CD4-positive, alpha-beta T cell (primary cell): Measurements from ENCODE around the gene NCF4. TPM values are rescaled to one million over a fixed set of nuclear protein-coding genes. Genes with fewer than 3 reads are reported as not detected.

ENCODE experiments used
- ATAC-seq: fragments of 200-7000 bp; cut with Tn5 transposase; one replicate; pipeline ENCODE4 v1.10.0; 2022; ENCODE audit warnings: mild to moderate bottlenecking; ENCODE audit not compliant: poor library complexity
- CTCF ChIA-PET: fragments of 350-600 bp; sonication (Branson Sonifier 250); formaldehyde crosslinking; loops from one replicate; lab custom pipeline; 2021; ENCODE audit warnings: antibody characterized with exemption, inconsistent platforms; lab: Charles Lee
- POLR2A ChIA-PET: fragments of 350-600 bp; sonication (Branson Sonifier 250); formaldehyde crosslinking; loops from one replicate; lab custom pipeline; 2021; ENCODE audit warnings: antibody characterized with exemption, inconsistent platforms; lab: Charles Lee
- DNase-seq, 14 experiments: peaks; one replicate each; pipeline ENCODE4 v3.0.0-alpha.2; 2013 to 2020; ENCODE audit warnings: mixed read lengths in 2 of 14
- H3K27ac ChIP-seq, 2 donors: one replicate each; pipeline versions ENCODE4 v1.5.1 to v1.7.0; 2013; ENCODE audit warnings: low read length in 2 of 2, low read depth in 1 of 2, mild to moderate bottlenecking in 1 of 2
- H3K27me3 ChIP-seq, 2 experiments: 1 replicate in 1 of 2; 2 replicates in 1 of 2; pipeline versions ENCODE4 v1.6.1 to v1.7.0; 2013; ENCODE audit warnings: low read length in 2 of 2, control low read depth in 1 of 2, mild to moderate bottlenecking in 1 of 2, moderate library complexity in 1 of 2; ENCODE audit not compliant: insufficient read depth in 2 of 2, control insufficient read depth in 1 of 2
- H3K36me3 ChIP-seq: one replicate; pipeline ENCODE4 v1.6.1; 2013; ENCODE audit warnings: low read length, control low read depth; ENCODE audit not compliant: insufficient read depth
- H3K4me1 ChIP-seq: one replicate; pipeline ENCODE4 v1.6.1; 2013; ENCODE audit warnings: low read length, control low read depth; ENCODE audit not compliant: insufficient read depth
- H3K4me3 ChIP-seq: one replicate; pipeline ENCODE4 v1.5.1; 2013; ENCODE audit warnings: mild to moderate bottlenecking, low read length, moderate library complexity
- H3K9me3 ChIP-seq, 2 experiments: 1 replicate in 1 of 2; 2 replicates in 1 of 2; pipeline versions ENCODE4 v1.6.1 to v1.7.0; 2013; ENCODE audit warnings: low read length in 2 of 2, mild to moderate bottlenecking in 2 of 2, control low read depth in 1 of 2, moderate library complexity in 1 of 2; ENCODE audit not compliant: control insufficient read depth in 1 of 2, insufficient read depth in 1 of 2
- H3K27ac Mint-ChIP-seq: one replicate; pipeline ENCODE4 v1.8.0; 2020; ENCODE audit warnings: mixed read lengths
- H3K27me3 Mint-ChIP-seq: one replicate; pipeline ENCODE4 v1.8.0; 2021; ENCODE audit warnings: mixed read lengths
- H3K36me3 Mint-ChIP-seq: one replicate; pipeline ENCODE4 v1.8.0; 2021; ENCODE audit warnings: low read depth, mixed read lengths
- H3K4me1 Mint-ChIP-seq: one replicate; pipeline ENCODE4 v1.8.0; 2021; ENCODE audit warnings: low read depth, mixed read lengths
- H3K4me3 Mint-ChIP-seq: one replicate; pipeline ENCODE4 v1.8.0; 2020; ENCODE audit warnings: mild to moderate bottlenecking, mixed read lengths
- H3K9me3 Mint-ChIP-seq: one replicate; pipeline ENCODE4 v1.8.0; 2020; ENCODE audit warnings: mixed read lengths
- intact Hi-C, 2 experiments: fragments of 100-400 bp; cut with DNase I in 1 of 2; cut with micrococcal nuclease in 1 of 2; formaldehyde crosslinking; loops; one replicate each; pipeline versions ENCODE4 v1.15.1 to v1.9.0; 2023 to 2025; cut with DNase I, micrococcal nuclease
- total RNA-seq, 174 experiments: library from RNA in 2 of 174; stranded (reverse) in 2 of 174; gene quantifications; one replicate each; pipeline ENCODE4 v1.2.3 and lab custom pipeline; 2021 to 2026
- TF ChIP-seq, protein P1 (sequence below): fragments of 200-600 bp; IDR thresholded peaks from one replicate; pipeline ENCODE4 v1.8.0; 2022; ENCODE audit warnings: antibody characterized with exemption, mild to moderate bottlenecking

NCF4 gene
- total RNA-seq, 2 experiments from 2014 or later: 7.7 to 8.0 TPM

DNA sequence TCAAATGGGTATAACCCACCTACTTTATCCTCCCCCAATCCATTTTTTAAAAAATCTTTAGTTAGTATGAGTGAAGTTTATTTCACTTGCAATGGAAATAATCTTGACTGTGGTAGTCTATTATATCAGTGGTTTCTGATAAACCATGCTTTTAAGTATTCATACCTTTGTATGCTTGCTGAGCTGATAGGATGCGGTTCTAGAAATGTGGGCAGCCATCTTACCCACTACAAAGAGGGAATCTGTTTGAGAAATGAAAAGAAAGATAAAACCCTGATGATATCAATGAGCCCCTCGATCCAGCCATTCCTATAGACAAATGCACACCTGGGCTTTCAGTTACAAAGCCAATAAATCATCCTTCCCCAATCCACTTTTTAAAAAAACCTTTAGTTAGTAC lies 30.2 kb upstream of the NCF4 start:
- no peaks in the 10 kb centered on the region for H3K9me3 ChIP-seq
- H3K36me3 ChIP-seq: no peaks in the 10 kb centered on the region
- Mint-ChIP-seq H3K4me1 (peaks cover 26% of the 10 kb centered on the region), H3K9me3 (no peaks in the 10 kb centered on the region), H3K4me3 (peak overlapping the region; percentile 0), H3K36me3 (no peaks in the 10 kb centered on the region), H3K27me3 (peaks cover 73% of the 10 kb centered on the region), H3K27ac (no peak overlapping the region)
- H3K4me3 ChIP-seq: no peak overlapping the region
- CTCF ChIA-PET: interaction anchor here (1.0 kb wide), 1 partner anchor 25 kb away, joined by 4 read pairs; no protein-coding TSS in a partner anchor
- TF ChIP-seq, protein P1, sequence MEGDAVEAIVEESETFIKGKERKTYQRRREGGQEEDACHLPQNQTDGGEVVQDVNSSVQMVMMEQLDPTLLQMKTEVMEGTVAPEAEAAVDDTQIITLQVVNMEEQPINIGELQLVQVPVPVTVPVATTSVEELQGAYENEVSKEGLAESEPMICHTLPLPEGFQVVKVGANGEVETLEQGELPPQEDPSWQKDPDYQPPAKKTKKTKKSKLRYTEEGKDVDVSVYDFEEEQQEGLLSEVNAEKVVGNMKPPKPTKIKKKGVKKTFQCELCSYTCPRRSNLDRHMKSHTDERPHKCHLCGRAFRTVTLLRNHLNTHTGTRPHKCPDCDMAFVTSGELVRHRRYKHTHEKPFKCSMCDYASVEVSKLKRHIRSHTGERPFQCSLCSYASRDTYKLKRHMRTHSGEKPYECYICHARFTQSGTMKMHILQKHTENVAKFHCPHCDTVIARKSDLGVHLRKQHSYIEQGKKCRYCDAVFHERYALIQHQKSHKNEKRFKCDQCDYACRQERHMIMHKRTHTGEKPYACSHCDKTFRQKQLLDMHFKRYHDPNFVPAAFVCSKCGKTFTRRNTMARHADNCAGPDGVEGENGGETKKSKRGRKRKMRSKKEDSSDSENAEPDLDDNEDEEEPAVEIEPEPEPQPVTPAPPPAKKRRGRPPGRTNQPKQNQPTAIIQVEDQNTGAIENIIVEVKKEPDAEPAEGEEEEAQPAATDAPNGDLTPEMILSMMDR: no peak
- ATAC-seq (peak; percentile 74), DNase-seq (peak in 3 of 14 experiments; percentile 29 to 50 (median 36))
- intact Hi-C loops: no loop called here
- H3K27ac ChIP-seq: no peak overlapping the region
- peaks cover 10% of the 10 kb centered on the region for H3K4me1 ChIP-seq
- POLR2A ChIA-PET: interaction anchor here (1.9 kb wide), 1 partner anchor 55 kb away, joined by 6 read pairs; the partner anchor contains the start of gene IFT27
- peaks cover 11 to 23% of the 10 kb centered on the region in 2 experiments for H3K27me3 ChIP-seq

DNA sequence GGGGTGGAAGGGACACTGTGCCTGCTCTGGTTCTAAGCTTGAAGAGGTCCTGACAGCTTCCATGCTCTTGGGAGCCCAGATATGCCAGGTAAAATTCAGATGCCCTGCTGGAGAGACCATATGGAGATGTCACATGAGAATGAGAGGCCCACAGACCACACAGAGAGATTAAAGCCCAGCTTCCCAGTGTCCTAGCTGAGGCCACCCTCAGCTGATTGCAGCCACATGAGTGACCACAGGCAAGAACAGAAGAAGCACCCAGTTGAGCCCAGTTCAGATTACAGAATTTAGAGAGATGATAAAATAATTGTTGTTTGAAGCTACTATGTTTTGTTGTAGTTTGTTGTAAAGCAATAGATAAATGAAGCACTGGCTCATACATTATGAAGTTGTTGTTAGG lies 29.6 kb upstream of the NCF4 start:
- Mint-ChIP-seq H3K27me3 (peaks cover 78% of the 10 kb centered on the region), H3K9me3 (no peaks in the 10 kb centered on the region), H3K4me3 (no peak overlapping the region), H3K4me1 (peaks cover 26% of the 10 kb centered on the region), H3K27ac (no peak overlapping the region), H3K36me3 (no peaks in the 10 kb centered on the region)
- Histone ChIP-seq H3K27ac (no peak overlapping the region), H3K9me3 (no peaks in the 10 kb centered on the region), H3K4me3 (no peak overlapping the region), H3K4me1 (peaks cover 10% of the 10 kb centered on the region), H3K27me3 (peaks cover 11 to 24% of the 10 kb centered on the region in 2 experiments), H3K36me3 (no peaks in the 10 kb centered on the region)
- POLR2A ChIA-PET: interaction anchor here (1.9 kb wide), 1 partner anchor 56 kb away, joined by 6 read pairs; the partner anchor contains the start of gene IFT27
- CTCF ChIA-PET: interaction anchor here (1.0 kb wide), 1 partner anchor 25 kb away, joined by 4 read pairs; no protein-coding TSS in a partner anchor
- DNase-seq (no peak), ATAC-seq (no peak)
- TF ChIP-seq, protein P1: no peak
- intact Hi-C loops: no loop called here

DNA sequence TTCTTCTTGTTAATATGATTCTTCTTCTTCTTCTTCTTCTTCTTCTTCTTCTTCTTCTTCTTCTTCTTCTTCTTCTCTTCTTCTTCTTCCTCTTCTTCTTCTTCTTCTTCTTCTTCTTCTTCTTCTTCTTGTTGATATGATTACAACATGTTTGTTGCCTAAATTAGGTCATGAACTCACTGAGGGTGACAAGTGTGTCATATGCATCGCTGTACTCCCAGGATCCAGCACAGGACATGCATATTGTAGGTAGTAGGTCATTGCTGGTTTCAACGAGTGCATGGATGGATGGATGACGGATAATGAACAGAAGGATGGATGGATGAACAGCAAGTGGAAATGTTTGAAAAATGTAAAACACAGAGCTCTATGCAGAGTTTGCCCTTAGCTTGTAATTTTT lies 29.1 kb upstream of the NCF4 start:
- peaks cover 80% of the 10 kb centered on the region for H3K27me3 Mint-ChIP-seq
- intact Hi-C loops: no loop called here
- POLR2A ChIA-PET: interaction anchor here (1.9 kb wide), 1 partner anchor 56 kb away, joined by 6 read pairs; the partner anchor contains the start of gene IFT27

More for the DNA sequence above, 29.1 kb upstream of the NCF4 start:
- peaks cover 10% of the 10 kb centered on the region for H3K4me1 ChIP-seq
- H3K4me3 ChIP-seq: no peak overlapping the region
- TF ChIP-seq, protein P1: no peak
- Mint-ChIP-seq H3K27ac (no peak overlapping the region), H3K4me3 (no peak overlapping the region), H3K9me3 (no peaks in the 10 kb centered on the region), H3K36me3 (no peaks in the 10 kb centered on the region), H3K4me1 (peaks cover 26% of the 10 kb centered on the region)
- H3K9me3 ChIP-seq: no peaks in the 10 kb centered on the region
- DNase-seq (no peak), ATAC-seq (no peak)
- peaks cover 12 to 24% of the 10 kb centered on the region in 2 experiments for H3K27me3 ChIP-seq
- no peak overlapping the region for H3K27ac ChIP-seq
- CTCF ChIA-PET: interaction anchor here (0.9 kb wide), 1 partner anchor 24 kb away, joined by 3 read pairs; no protein-coding TSS in a partner anchor
- no peaks in the 10 kb centered on the region for H3K36me3 ChIP-seq
